ENCODE results near the gene TCTN1.

DNA sequence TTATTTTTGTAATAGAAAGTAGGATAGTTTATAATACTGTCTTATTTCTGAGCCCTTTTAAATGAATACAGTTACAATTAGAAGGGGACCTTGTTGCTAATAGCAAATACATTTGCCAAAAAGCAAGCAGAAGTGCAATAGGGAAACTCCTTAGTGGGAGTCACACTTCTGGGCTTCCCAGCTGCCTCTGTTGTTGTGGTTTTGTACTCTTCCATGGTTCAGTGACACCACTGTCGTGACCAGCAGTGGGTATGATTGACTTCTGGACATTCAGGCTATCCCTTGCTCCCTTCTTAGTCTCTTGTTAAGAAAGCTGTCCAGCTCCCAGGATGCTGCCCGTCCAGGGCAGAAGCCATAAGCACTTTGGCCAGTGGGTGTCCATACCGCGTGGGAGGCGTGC, 22.6 kb downstream of the TCTN1 start:
- TF ChIP-seq, protein P1, sequence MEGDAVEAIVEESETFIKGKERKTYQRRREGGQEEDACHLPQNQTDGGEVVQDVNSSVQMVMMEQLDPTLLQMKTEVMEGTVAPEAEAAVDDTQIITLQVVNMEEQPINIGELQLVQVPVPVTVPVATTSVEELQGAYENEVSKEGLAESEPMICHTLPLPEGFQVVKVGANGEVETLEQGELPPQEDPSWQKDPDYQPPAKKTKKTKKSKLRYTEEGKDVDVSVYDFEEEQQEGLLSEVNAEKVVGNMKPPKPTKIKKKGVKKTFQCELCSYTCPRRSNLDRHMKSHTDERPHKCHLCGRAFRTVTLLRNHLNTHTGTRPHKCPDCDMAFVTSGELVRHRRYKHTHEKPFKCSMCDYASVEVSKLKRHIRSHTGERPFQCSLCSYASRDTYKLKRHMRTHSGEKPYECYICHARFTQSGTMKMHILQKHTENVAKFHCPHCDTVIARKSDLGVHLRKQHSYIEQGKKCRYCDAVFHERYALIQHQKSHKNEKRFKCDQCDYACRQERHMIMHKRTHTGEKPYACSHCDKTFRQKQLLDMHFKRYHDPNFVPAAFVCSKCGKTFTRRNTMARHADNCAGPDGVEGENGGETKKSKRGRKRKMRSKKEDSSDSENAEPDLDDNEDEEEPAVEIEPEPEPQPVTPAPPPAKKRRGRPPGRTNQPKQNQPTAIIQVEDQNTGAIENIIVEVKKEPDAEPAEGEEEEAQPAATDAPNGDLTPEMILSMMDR (conservative IDR thresholded peaks at IDR 0.05 in 1 of 2, IDR thresholded peaks at IDR 0.05 in 1 of 2; ENCODE audit: extremely low read depth in 1 of 2, insufficient read depth in 1 of 2, low read depth in 1 of 2, low read length in 2 of 2), result no peak
- no peak for TF ChIP-seq EZH2 (IDR thresholded peaks at IDR 0.05; ENCODE audit: borderline replicate concordance, low read length)

Data from mammary epithelial cell (primary cell).